Neural cell (in vitro differentiated cells): ENCODE data around the gene ARSD. TPM values are rescaled to one million over a fixed set of nuclear protein-coding genes. Genes with fewer than 3 reads are reported as not detected.

ENCODE experiments used
- H2AFZ ChIP-seq: fragments of 200-600, 300-800 bp; sonication (generic), shearing (Covaris generic); 2 replicates; pipeline ENCODE4 v1.6.0; 2014; ENCODE audit warnings: low read depth, mild to moderate bottlenecking, antibody characterized with exemption, low read length, moderate library complexity
- H3F3A ChIP-seq: fragments of 200-600 bp; shearing (Covaris generic); 2 replicates; pipeline ENCODE4 v1.6.1; 2016; ENCODE audit warnings: mild to moderate bottlenecking, moderate library complexity, mixed read lengths, antibody characterized with exemption, low read length; ENCODE audit not compliant: insufficient read depth, poor library complexity, severe bottlenecking
- H3K27ac ChIP-seq: fragments of 200-600, 300-800 bp; sonication (generic), shearing (Covaris generic); 2 replicates; pipeline ENCODE4 v1.5.1; 2014; ENCODE audit warnings: mild to moderate bottlenecking, low read length, moderate library complexity
- H3K27me3 ChIP-seq: fragments of 300-800, 200-600 bp; sonication (generic), shearing (Covaris generic); 2 replicates; pipeline ENCODE4 v1.6.0; 2014; ENCODE audit warnings: mild to moderate bottlenecking, low read depth, low read length, moderate library complexity; ENCODE audit not compliant: insufficient read depth
- H3K36me3 ChIP-seq: fragments of 300-800, 200-600 bp; sonication (generic), shearing (Covaris generic); 2 replicates; pipeline ENCODE4 v1.5.1; 2014; ENCODE audit warnings: mild to moderate bottlenecking, antibody characterized with exemption, low read length, moderate library complexity; ENCODE audit not compliant: insufficient read depth
- H3K4me2 ChIP-seq: fragments of 300-800, 200-600 bp; sonication (generic), shearing (Covaris generic); 2 replicates; pipeline ENCODE4 v1.6.0; 2014; ENCODE audit warnings: mild to moderate bottlenecking, low read length
- H3K4me3 ChIP-seq: fragments of 300-800, 200-600 bp; sonication (generic), shearing (Covaris generic); 2 replicates; pipeline ENCODE4 v1.5.1; 2014; ENCODE audit warnings: mild to moderate bottlenecking, low read length, moderate library complexity
- H3K79me2 ChIP-seq: fragments of 200-600 bp; shearing (Covaris generic); replicated peaks from 2 replicates; pipeline ENCODE4 v1.6.0; 2014; ENCODE audit warnings: mild to moderate bottlenecking, low read length, moderate library complexity; ENCODE audit not compliant: insufficient read depth
- H3K9ac ChIP-seq: fragments of 300-800, 200-600 bp; sonication (generic), shearing (Covaris generic); 2 replicates; pipeline ENCODE4 v1.6.1; 2016; ENCODE audit warnings: mild to moderate bottlenecking, low read length, mixed read lengths
- H3K9me2 ChIP-seq: fragments of 200-600 bp; shearing (Covaris generic); 2 replicates; pipeline ENCODE4 v1.6.1; 2016; ENCODE audit warnings: mild to moderate bottlenecking, low read length, mixed read lengths; ENCODE audit not compliant: insufficient read depth
- H3K9me3 ChIP-seq: fragments of 200-600, 300-800 bp; sonication (generic), shearing (Covaris generic); 2 replicates; pipeline ENCODE4 v1.6.1; 2016; ENCODE audit warnings: mild to moderate bottlenecking, mixed run types, low read length, moderate library complexity, mixed read lengths
- H4K20me1 ChIP-seq: fragments of 200-600 bp; shearing (Covaris generic); 2 replicates; pipeline ENCODE4 v1.6.1; 2016; ENCODE audit warnings: mild to moderate bottlenecking, mixed run types; ENCODE audit not compliant: insufficient read depth
- CTCF ChIP-seq: fragments of 450-650 bp; IDR thresholded peaks from 2 replicates; pipeline ENCODE4 v1.5.1; 2014; ENCODE audit warnings: antibody characterized with exemption, mild to moderate bottlenecking, moderate library complexity; ENCODE audit not compliant: poor library complexity, severe bottlenecking
- EP300 ChIP-seq: fragments of 450-650 bp; conservative IDR thresholded peaks from 2 replicates; pipeline ENCODE4 v1.6.1; 2014; ENCODE audit warnings: antibody characterized with exemption, mild to moderate bottlenecking, moderate library complexity; ENCODE audit not compliant: poor library complexity, severe bottlenecking
- EZH2 ChIP-seq: fragments of 200-600, 300-800 bp; shearing (Covaris generic), sonication (generic); IDR thresholded peaks from 2 replicates; pipeline ENCODE4 v1.6.1; 2014; ENCODE audit warnings: antibody characterized with exemption, low read length, borderline replicate concordance, mild to moderate bottlenecking; ENCODE audit not compliant: insufficient read depth, poor library complexity, severe bottlenecking
- MXI1 ChIP-seq: fragments of 450-650 bp; conservative IDR thresholded peaks from 2 replicates; pipeline ENCODE4 v1.6.1; 2014; ENCODE audit warnings: antibody characterized with exemption, mild to moderate bottlenecking; ENCODE audit not compliant: poor library complexity, severe bottlenecking
- POLR2AphosphoS5 ChIP-seq: IDR thresholded peaks from 2 replicates; pipeline ENCODE4 v1.6.1; 2012
- RAD21 ChIP-seq: fragments of 450-650 bp; conservative IDR thresholded peaks from 2 replicates; pipeline ENCODE4 v1.6.1; 2014; ENCODE audit warnings: antibody characterized with exemption, mild to moderate bottlenecking, moderate library complexity
- REST ChIP-seq: IDR thresholded peaks from 2 replicates; pipeline ENCODE4 v1.6.1; 2012; ENCODE audit warnings: borderline replicate concordance
- SMC3 ChIP-seq: fragments of 450-650 bp; conservative IDR thresholded peaks from 2 replicates; pipeline ENCODE4 v1.6.1; 2014; ENCODE audit warnings: antibody characterized with exemption, mild to moderate bottlenecking, moderate library complexity; ENCODE audit not compliant: poor library complexity
- TAF1 ChIP-seq: IDR thresholded peaks from 2 replicates; pipeline ENCODE4 v1.6.1; 2012; ENCODE audit warnings: low read depth
- polyA plus RNA-seq: library from polyadenylated mRNA; depleted of rRNA; stranded (reverse); fragments of >200 nt; gene quantifications from 2 replicates; pipeline ENCODE4 v1.2.3, GENCODE V29; 2014

The ARSD gene
- polyA plus RNA-seq, 1 donor from 2014 or later = 4.7 TPM

GRCh38 chrX:2863646-2864045 lies 65.5 kb downstream of the ARSD start:
- Histone ChIP-seq H3K9ac (no peak overlapping the region), H3K4me2 (no peak overlapping the region), H3K36me3 (no peaks in the 10 kb centered on the region)

GRCh38 chrX:2862404-2862803 lies 66.7 kb downstream of the ARSD start:
- H2AFZ ChIP-seq = no peak overlapping the region
- H3K9me2 ChIP-seq = no peaks in the 10 kb centered on the region
- no peaks in the 10 kb centered on the region for H3K9me3 ChIP-seq
- H3K9ac ChIP-seq = no peak overlapping the region
- no peak overlapping the region for H3K4me3 ChIP-seq
- H3K27me3 ChIP-seq = no peaks in the 10 kb centered on the region
- H4K20me1 ChIP-seq = no peaks in the 10 kb centered on the region
- no peaks in the 10 kb centered on the region for H3K79me2 ChIP-seq
- H3K27ac ChIP-seq = no peak overlapping the region
- H3K4me2 ChIP-seq = no peak overlapping the region
- no peaks in the 10 kb centered on the region for H3F3A ChIP-seq
- H3K36me3 ChIP-seq = no peaks in the 10 kb centered on the region
- TF ChIP-seq MXI1 (no peak), RAD21 (no peak), TAF1 (no peak), EZH2 (no peak), REST (no peak), CTCF (no peak), POLR2AphosphoS5 (no peak)

More at GRCh38 chrX:2863646-2864045, 65.5 kb downstream of the ARSD start:
- Histone ChIP-seq H3K4me3 (no peak overlapping the region), H3K9me3 (no peaks in the 10 kb centered on the region), H3K79me2 (no peaks in the 10 kb centered on the region), H3K27ac (no peak overlapping the region), H4K20me1 (no peaks in the 10 kb centered on the region), H2AFZ (no peak overlapping the region), H3F3A (no peaks in the 10 kb centered on the region), H3K27me3 (no peaks in the 10 kb centered on the region), H3K9me2 (no peaks in the 10 kb centered on the region)
- TF ChIP-seq REST (no peak), EZH2 (no peak), RAD21 (no peak), POLR2AphosphoS5 (no peak), TAF1 (no peak), CTCF (no peak), EP300 (no peak), MXI1 (no peak), SMC3 (no peak)
